Psoas muscle (tissue), 8 donors: Measurements from ENCODE around the gene CAPN3. TPM values are rescaled to one million over a fixed set of nuclear protein-coding genes. Genes with fewer than 3 reads are reported as not detected.

ENCODE experiments used
- ATAC-seq, 4 donors: fragments of 200-7000 bp; cut with Tn5 transposase; one replicate each; pipeline ENCODE4 v1.9.1; 2020; ENCODE audit warnings: moderate library complexity in 3 of 4, mild to moderate bottlenecking in 2 of 4
- DNase-seq, 2 donors: peaks; one replicate each; pipeline ENCODE4 v3.0.0-alpha.2; 2020
- H3K27ac ChIP-seq: fragments of 200-600 bp; one replicate; pipeline ENCODE4 v1.8.0; 2022
- H3K27me3 ChIP-seq, 3 donors: fragments of 200-600 bp in 1 of 3; one replicate each; pipeline versions ENCODE4 v1.6.1 to v1.8.0; 2013 to 2022; ENCODE audit warnings: low read length in 2 of 3, mild to moderate bottlenecking in 2 of 3, moderate library complexity in 1 of 3; ENCODE audit not compliant: insufficient read depth in 3 of 3
- H3K36me3 ChIP-seq, 2 donors: fragments of 200-600 bp in 1 of 2; one replicate each; pipeline versions ENCODE4 v1.6.1 to v1.8.0; 2013 to 2022; ENCODE audit warnings: low read depth in 1 of 2, mild to moderate bottlenecking in 1 of 2, moderate library complexity in 1 of 2; ENCODE audit not compliant: insufficient read depth in 1 of 2
- H3K4me1 ChIP-seq: fragments of 200-600 bp; one replicate; pipeline ENCODE4 v1.8.0; 2022
- H3K4me3 ChIP-seq: fragments of 200-600 bp; one replicate; pipeline ENCODE4 v1.8.0; 2022; ENCODE audit warnings: mild to moderate bottlenecking
- H3K9me3 ChIP-seq: fragments of 200-600 bp; one replicate; pipeline ENCODE4 v1.8.0; 2022
- WGBS, 3 donors: extraction: QIAGEN DNeasy Blood & Tissue Kit; methylation state at CpG; one replicate each; pipeline versions ENCODE4 v1.1.6 to v1.1.7; 2013; 5-methylcytosine and 5-hydroxymethylcytosine counted together
- intact Hi-C, 2 donors: fragments of 100-400 bp; cut with DNase I; formaldehyde crosslinking; loops; one replicate each; pipeline versions ENCODE4 v1.11.0 to v1.14.2; 2022
- polyA plus RNA-seq, 3 donors: library from polyadenylated mRNA; stranded (reverse); fragments of 200-250 nt; gene quantifications; one replicate each; pipeline ENCODE4 v1.2.3, GENCODE V29; 2013
- total RNA-seq, 4 donors: library from RNA; stranded (reverse); fragmentation: NEBNext Ultra II Directional in 2 of 4; extraction: Animal tissue kit (Norgen Biotek cat#: 25700) in 2 of 4; gene quantifications; one replicate each; pipeline versions ENCODE4 v1.2.1 to v1.2.4, GENCODE V29; 2021 to 2023
- TF ChIP-seq, protein P1 (sequence below): fragments of 200-600 bp; IDR thresholded peaks from one replicate; pipeline ENCODE4 v1.8.0; 2022; ENCODE audit warnings: antibody characterized with exemption
- donor health status: healthy with polysubstance abuse.
- donor health status: DM: no; HTN: no; CAD: no; lungs with moderate emphysema.
- donor health status: Bipolar disorder and iron deficiency.
- donor health status: healthy.
- donor health status: DM: yes; HTN: yes; CAD: no.
- donor health status: DM: no; HTN: no; CAD: no.
- donor health status: DM: no; HTN: no; CAD: no.
- donor health status: DM: yes; HTN: yes; CAD: no.

CAPN3 gene
- total and polyA plus RNA-seq, 7 donors, result 114 to 413 (median 216) TPM

GRCh38 chr15:42358141-42358540, 1.2 kb upstream of the CAPN3 start:
- ATAC-seq (peak; percentile 30 to 56 (median 55)), DNase-seq (no peak)
- TF ChIP-seq, protein P1, sequence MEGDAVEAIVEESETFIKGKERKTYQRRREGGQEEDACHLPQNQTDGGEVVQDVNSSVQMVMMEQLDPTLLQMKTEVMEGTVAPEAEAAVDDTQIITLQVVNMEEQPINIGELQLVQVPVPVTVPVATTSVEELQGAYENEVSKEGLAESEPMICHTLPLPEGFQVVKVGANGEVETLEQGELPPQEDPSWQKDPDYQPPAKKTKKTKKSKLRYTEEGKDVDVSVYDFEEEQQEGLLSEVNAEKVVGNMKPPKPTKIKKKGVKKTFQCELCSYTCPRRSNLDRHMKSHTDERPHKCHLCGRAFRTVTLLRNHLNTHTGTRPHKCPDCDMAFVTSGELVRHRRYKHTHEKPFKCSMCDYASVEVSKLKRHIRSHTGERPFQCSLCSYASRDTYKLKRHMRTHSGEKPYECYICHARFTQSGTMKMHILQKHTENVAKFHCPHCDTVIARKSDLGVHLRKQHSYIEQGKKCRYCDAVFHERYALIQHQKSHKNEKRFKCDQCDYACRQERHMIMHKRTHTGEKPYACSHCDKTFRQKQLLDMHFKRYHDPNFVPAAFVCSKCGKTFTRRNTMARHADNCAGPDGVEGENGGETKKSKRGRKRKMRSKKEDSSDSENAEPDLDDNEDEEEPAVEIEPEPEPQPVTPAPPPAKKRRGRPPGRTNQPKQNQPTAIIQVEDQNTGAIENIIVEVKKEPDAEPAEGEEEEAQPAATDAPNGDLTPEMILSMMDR, result no peak
- H3K4me3 ChIP-seq, result peak overlapping the region; percentile 76
- WGBS, 3 donors, result 44 to 73% (median 46%) methylated on average over 2 of the region's 2 CpGs
- H3K27ac ChIP-seq, result peak overlapping the region; percentile 97
- peaks cover 0 to 39% of the 10 kb centered on the region in 2 donors for H3K36me3 ChIP-seq
- peaks cover 55% of the 10 kb centered on the region for H3K4me1 ChIP-seq
- intact Hi-C loops, result no loop called here
- no peaks in the 10 kb centered on the region for H3K27me3 ChIP-seq
- H3K9me3 ChIP-seq, result no peaks in the 10 kb centered on the region

DNA sequence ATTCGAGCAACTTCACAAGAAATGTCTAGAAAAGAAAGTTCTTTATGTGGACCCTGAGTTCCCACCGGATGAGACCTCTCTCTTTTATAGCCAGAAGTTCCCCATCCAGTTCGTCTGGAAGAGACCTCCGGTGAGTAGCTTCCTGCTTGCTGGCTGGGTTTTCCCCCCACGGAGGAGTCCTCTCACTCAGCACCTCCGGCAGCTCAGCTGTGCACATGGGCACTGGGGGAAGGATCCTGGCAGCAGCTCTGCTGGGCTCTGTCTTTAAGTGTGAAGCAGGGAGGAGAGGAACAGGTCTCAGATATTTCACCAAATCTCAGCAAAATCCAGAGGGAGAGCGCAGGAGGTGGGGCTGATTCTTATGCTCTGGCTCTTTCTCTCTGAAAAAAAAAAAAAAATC, 684 bp downstream of the CAPN3 start:
- WGBS, 3 donors, result 21 to 24% (median 23%) methylated on average over 7 of the region's 7 CpGs
- Histone ChIP-seq H3K27me3 (no peaks in the 10 kb centered on the region), H3K36me3 (peaks cover 0 to 24% of the 10 kb centered on the region in 2 donors), H3K9me3 (no peaks in the 10 kb centered on the region), H3K4me3 (peak overlapping the region; percentile 76), H3K4me1 (peaks cover 64% of the 10 kb centered on the region), H3K27ac (peak overlapping the region; percentile 97)
- ATAC-seq, result peak; percentile 80 to 85 (median 81)
- TF ChIP-seq, protein P1, result no peak
- intact Hi-C loops, result no loop called here
- peak; percentile 26 to 77 for DNase-seq

DNA sequence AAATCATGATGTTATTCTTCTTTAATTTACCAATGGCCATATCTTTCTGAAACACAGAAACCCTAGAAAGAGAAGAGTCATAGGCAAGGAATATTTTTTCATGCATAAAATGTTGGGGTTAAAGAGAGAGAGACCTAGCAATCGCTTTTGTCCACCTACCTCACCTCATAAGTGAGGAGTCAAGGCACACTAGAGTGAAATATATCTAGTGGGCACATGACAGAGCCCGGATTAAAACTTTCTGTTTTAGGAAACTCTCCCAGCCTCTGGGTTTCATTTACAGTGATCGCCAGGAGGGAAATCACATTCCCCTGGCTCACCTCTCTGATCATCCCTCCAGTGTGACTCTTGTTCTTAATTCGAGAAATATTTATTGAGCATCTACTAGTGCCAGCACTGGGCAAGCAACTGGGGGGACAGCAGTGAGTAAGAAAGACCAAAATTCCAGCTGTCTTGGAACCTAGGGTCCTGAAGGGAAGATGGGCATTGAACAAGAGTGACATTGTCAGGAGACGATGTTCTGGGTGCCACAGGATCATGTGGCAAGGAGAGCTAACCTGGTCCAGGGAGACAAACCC, 1.3 kb downstream of the CAPN3 start:
- ATAC-seq, result peak in 3 of 4 donors; percentile 31 to 66 (median 61)
- Histone ChIP-seq H3K9me3 (no peaks in the 10 kb centered on the region), H3K27me3 (no peaks in the 10 kb centered on the region), H3K27ac (peak overlapping the region; percentile 97), H3K4me3 (peak overlapping the region; percentile 76), H3K36me3 (peaks cover 0 to 22% of the 10 kb centered on the region in 2 donors), H3K4me1 (peaks cover 65% of the 10 kb centered on the region)
- no peak for DNase-seq
- WGBS, 3 donors, result 30 to 42% (median 34%) methylated on average over 5 of the region's 5 CpGs
- TF ChIP-seq, protein P1, result no peak
- intact Hi-C loops, result loop anchor here in 1 of 2 donors (1.0 kb wide), 1 partner anchor 26 kb away; no protein-coding TSS in a partner anchor

DNA sequence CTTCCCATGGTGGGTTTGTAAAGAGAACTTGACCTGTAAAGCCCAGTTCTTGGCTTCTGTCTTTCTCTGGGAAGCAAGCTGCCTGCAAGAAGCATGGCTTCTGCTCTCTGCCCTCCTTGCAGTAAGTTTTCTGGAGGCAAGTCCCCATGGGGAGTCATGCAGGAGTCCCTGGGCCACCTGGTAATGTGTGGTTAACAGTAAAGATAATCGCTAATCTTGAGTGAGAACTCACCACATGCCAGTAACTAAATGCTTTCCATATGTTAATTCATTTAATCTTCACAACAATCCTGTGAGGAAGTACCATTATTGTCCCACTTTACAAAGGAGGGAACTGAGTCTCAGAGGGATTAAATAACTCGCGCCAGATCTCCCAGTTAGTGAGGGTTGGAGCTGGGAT, 4.2 kb downstream of the CAPN3 start:
- WGBS, 3 donors, result 53 to 61% (median 57%) methylated on average over 3 of the region's 3 CpGs
- Histone ChIP-seq H3K27me3 (no peaks in the 10 kb centered on the region), H3K36me3 (peaks cover 0 to 24% of the 10 kb centered on the region in 2 donors), H3K27ac (peak overlapping the region; percentile 97), H3K9me3 (no peaks in the 10 kb centered on the region), H3K4me1 (peaks cover 73% of the 10 kb centered on the region), H3K4me3 (peak overlapping the region; percentile 76)
- no peak for ATAC-seq
- DNase-seq, result no peak
- TF ChIP-seq, protein P1, result no peak
- intact Hi-C loops, result no loop called here

DNA sequence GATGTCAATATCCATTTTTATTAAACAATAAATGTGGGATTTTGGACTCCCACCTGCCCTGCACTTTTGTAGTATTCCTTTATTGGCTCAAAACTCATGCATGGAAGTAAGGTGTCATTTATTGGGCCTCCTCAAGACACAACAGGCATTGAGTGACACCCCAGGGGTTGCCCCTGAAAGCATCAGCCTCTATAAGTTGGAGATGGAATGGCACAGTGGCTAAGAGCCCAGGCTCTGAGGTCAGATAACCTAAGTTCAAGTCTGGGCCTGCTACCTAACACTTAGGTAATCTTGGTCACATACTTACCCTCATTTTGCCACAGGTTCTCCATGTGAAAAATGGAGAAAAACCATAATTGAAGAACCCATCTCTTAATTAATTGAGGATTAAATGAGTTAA, 4.6 kb downstream of the CAPN3 start:
- no peak for DNase-seq
- Histone ChIP-seq H3K27me3 (no peaks in the 10 kb centered on the region), H3K4me1 (peaks cover 68% of the 10 kb centered on the region), H3K36me3 (peaks cover 0 to 24% of the 10 kb centered on the region in 2 donors), H3K27ac (peak overlapping the region; percentile 97), H3K9me3 (no peaks in the 10 kb centered on the region), H3K4me3 (no peak overlapping the region)
- ATAC-seq, result no peak
- TF ChIP-seq, protein P1, result no peak
- intact Hi-C loops, result no loop called here
